Posterior cingulate gyrus (tissue), 11 donors: ENCODE data around the gene ECE1.

Source experiments
- DNase-seq, 10 donors: peaks; one replicate each; pipeline versions ENCODE4 v3.0.0 to v3.0.0-alpha.2; 2020 to 2021; ENCODE audit warnings: mixed read lengths in 3 of 10
- intact Hi-C: fragments of 100-400 bp; cut with DNase I; formaldehyde crosslinking; loops from one replicate; pipeline ENCODE4 v1.15.1; 2023

Gene ECE1

DNA sequence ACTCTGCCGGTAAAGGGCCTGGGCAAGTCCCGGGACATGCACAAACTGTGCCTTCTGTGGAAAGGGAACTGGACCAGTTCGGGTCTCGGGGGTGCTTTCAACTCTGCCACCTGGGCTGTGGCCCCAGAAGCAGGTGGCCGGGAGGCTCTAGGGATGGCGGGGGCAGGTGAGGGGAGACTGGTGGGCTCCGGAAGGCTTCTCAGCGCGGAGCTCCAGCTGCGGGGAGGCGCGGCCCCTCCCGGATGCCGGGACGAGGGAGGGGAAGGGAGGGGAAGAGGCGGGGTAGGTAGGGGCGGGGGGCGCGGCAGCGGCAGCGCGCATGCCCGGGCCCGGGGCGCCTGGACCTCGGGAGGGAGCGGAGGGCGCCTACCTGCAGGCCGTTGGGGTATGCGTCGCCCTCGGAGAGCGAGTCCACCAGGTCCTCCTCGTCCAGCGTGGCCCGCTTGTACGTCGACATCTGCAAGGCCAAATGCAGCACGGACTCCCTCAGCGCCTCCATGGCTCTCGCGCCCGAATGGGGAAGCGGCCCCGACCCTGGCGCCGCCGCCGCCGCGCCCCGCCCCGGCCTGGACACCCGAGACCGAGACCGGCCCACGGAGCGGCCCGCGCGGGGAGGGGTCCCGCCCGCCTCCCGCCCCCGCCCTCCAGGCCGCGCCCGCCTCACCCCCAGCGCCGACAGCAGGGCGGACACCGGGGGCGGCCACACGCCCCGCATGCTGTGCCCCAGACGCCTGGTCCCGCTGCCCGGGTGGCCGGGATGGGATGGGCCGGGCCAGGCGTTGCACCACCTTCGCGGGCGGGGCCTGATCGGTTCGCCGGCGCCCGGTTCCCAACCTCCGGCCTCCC is at the start of gene ECE1:
ECE1 (minus strand) TSS at position 764 of the 846 bp plus-strand sequence; CDS start at position 715, 49 bp downstream.
- intact Hi-C loops: no loop called here
- peak in 1 of 10 donors; percentile 84 for DNase-seq

DNA sequence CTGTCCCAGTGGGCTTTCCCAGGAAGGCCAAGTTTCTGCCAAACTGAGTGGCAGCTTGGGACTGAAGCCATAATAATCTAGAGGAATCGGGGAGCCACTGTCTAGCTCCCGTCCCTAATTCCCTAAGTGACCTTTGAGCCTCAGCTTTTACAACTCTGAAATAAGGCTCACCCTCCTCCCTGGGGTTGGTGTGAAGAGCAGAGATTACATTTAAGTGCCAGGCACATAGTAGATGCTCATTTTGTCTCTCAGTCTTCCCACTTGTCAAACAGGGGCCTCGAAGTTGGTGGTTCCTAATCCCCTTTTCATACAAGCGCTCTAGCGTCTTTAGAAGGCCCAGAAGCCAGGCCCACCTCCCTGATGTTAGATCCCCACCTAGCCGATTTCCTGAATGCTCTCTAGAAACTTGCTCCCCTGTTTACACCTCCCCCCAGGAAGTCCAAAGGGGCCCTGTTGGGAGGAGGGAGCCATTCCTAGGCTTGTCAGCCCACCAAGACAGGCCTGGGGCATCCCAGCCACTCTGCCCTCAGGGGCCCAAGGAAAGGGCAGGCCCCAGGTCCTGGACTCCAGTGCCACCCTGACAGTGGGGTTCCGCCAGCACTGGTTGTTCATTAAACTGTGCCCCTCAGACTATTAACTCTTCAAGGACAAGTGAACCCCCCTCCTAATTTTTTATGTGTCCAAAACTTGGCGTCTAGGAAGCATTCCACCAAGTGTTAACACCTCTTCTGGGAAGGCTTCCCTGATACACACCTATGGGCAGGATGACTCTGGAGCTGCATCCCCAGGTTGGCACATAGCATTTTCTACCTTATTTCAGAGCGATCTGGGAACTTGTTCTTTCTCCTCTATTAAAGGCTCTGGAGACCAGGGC is 49.3 kb upstream of the ECE1 start:
- DNase-seq: no peak
- intact Hi-C loops: loop anchor here (10.0 kb wide), 1 partner anchor 315 kb away; no protein-coding TSS in a partner anchor

DNA sequence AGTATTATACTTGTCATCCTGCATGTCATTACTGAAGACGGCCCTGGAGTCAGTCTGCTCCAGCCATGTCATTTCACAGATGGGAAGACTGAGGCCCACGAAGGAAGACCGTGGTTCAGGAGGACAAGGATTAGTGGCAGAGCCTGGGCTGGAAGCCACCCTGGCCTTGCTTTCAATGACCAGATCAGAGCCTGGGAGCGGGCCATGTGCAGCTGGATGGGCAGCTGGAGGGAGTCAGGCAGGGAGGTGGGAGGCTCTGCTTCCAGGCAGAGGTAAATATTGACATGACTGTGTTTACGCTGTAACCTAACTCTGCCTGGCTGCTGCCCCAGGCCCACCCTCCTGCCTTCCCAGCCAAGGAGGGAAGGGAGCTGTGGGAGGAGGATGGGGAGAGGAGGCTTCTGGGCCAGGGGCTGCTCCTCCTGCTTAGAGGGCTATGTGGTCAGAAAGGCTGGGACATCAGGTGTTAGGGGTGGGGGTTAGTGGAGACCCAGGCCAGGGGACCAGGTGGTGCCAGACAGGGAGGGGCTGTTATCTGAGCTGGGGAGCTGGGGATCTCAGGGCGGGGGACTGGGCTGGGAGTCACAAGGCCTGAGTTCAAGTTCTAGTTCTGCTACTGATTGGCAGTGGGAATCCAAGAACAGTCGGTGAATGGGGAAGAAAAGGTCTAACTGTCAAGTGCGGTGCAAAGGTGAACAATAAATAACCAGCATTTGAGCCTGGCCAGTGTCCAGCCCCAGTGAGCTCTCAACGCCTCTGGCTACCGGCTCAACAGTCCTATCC is 48.5 kb upstream of the ECE1 start:
- intact Hi-C loops: no loop called here
- DNase-seq: no peak

DNA sequence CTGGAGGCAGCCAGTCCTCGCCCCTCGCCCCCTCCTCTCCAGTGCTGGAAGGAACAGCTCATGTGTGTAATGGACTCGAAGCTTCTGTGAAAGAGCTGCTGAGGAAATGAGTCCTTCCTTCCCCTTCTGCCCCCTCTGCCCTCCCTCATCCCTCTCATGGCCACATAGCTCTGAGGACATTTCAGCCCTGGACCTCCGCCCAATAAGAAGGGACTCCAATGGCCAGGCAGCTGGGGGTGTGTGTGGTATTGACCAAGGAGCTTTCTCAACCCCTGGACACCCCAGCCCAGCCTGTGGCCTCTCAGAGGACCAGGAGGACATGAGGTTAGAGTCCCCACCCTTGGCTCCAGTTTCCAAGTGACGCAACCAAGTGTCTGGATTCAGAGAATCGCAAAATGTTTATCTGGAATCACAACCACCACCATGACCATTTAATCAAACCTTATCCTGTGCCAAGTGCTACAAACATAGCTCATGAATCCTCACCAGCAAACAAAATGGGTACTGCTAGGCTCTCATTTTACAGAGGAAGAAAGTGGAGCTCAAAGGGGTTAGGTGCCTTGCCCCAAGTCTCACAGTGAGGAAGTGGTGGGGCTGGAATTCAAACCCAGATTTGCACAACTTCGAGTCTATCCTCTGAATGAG is 47.8 kb upstream of the ECE1 start:
- DNase-seq: peak in 1 of 10 donors; percentile 39
- intact Hi-C loops: no loop called here

DNA sequence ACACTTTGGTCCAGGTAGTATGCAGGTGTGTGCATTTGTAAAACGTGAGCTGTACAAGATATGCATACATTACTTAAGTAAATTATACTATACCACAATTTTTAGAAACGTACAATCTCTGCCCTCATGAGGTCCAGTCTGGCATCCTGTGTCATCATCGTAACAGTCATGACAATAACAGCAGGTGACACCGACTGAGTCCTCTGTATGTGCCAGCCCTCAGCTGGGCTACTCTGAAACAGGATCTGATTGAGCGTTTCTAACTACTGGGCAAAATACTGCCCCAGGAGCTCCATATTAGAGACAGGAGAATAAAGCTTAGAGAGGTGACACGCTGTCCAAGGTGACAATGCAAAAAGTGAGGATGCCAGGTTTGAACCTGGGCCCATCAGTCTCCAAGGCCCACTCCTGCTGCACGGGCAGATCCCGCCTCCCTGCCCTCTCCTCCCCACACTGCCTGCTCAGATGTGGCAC is 47.2 kb upstream of the ECE1 start:
- DNase-seq: no peak
- intact Hi-C loops: no loop called here

DNA sequence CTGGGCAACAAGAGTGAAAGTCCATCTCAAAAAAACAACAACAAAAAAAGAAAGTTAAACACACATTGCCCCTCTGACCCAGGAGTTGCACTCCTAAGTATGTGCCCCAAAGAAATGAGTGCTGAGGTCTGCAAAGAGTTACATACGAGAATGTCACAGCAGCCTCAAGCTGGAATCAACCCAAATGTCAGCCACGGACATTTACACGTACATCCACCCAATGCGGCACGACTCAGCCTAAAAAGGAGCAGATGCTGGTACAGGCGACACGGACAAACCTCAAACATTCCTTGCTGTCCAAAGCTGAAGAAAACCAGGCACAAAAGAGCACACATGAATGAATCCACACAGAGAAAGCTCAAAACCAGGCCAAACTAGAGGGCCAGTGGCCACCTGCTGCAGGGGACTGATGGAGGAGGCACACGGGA is 46.8 kb upstream of the ECE1 start:
- intact Hi-C loops: no loop called here
- DNase-seq: no peak

DNA sequence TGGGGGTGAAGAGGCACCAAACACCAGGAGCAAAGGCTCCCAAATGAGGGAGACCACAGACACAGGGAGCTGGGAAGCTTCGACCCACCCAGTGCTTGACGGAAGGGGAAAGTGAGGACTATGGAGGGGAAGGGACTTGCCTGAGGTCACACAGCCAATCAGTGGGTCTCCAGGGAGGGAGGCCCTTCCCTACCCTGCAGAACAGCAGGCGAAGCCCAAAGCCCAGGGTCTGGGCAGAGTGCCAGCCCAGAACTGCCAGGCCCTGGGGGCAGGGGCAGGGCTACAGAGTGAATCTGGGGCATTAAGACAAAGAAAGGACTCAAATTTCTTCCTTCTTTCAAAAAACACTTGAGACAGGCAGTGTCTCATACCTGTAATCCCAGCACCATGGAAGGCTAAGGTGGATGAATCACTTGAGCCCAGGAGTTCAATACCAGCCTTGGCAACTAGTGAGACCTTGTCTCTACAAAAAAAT is 45.5 kb upstream of the ECE1 start:
- intact Hi-C loops: loop anchor here (2.0 kb wide), 1 partner anchor 81 kb away; no protein-coding TSS in a partner anchor
- DNase-seq: peak in 3 of 10 donors; percentile 34 to 84 (median 52)

DNA sequence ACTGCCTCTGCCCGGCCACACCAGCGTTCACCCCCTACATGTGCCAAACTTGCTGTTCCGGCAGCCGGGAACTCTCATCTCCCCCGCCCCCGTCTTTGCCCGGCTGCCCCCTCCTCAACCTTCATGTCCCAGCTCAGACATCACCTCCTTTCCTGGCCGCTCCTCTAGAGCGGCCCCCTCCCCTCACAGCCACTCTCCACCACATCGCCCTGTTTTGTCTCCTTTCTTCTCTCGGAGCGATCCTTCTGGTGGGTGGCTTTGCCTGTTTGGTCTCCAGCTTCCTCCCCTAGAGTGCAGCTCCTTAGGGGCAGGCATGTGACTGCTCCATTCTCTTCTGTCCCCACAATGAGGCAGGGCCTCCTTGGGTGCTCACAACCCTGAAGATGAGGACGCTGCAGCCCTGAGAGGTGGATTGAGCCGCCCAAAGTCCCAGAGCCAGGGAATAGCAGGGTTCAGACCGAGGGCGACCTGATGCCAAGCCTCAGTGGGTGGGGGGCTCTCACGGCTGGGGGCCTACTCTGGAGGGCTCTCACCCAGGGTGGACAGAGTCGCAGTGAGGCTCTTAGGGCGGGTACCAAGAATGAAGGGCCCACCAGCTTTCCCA is 44.9 kb upstream of the ECE1 start:
- DNase-seq: no peak
- intact Hi-C loops: loop anchor here (2.0 kb wide), 1 partner anchor 80 kb away; no protein-coding TSS in a partner anchor

DNA sequence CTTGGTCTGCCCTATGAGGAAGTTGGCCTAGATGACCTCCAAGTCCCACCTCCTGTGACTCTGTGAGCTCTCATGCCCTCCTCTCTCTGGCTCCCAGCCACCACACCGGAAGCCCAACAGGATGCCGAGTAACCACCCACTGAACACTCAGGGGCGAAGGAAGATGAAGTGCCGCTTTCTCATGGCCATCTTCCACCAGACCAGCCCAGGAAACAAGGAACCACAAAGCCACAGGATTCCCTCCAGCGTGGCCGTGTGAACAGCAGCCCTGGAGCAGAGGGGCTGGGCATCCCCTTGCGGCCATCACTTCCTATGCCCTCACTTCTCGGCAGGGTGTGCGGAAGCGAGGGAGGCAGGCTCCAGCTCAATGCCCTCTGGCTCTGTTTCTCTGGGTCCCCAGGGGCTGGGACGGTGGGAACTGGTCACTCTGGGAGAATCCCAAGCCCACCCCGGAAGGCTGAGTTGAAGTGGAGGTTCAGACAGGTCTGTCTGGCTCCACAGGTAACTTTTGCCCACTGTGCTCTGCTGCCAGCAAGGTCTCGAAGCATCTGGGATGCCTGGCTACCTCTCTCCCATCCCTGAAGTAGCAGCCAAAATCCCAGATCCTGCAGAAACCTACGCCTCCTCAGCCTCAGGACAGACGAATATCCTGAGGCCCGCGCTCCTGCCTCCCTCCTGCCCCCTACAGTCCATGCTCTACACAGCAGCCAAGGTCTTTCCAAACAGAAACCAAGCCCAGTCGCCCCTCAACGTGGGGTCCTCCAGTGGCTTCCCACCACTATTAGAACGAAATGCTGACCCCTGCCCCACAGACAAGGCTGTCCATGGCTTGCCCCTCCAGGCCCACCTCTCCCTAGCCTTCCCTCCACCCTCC is 44.2 kb upstream of the ECE1 start:
- DNase-seq: peak in 9 of 10 donors; percentile 53 to 93 (median 68)
- intact Hi-C loops: loop anchor here (2.0 kb wide), 1 partner anchor 80 kb away; no protein-coding TSS in a partner anchor

DNA sequence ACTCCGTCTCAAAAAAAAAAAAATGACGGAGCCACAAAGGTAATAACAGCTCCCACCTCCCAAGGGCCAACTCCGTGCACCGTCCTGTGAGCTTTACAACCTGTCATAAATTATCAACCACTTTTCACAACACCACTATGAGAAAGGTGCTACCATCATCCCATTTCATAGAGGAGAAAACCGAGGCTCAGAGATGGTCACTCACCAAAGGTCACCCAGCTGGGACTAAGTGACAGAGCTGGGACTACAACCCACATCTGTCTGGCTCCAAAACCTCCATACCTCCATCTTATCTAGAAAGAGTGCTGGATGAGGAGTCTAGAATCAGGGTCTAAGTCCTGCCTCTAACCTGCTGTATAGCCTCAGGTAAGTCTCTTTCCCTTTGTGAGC is 43.6 kb upstream of the ECE1 start:
- intact Hi-C loops: loop anchor here (2.0 kb wide), 1 partner anchor 79 kb away; no protein-coding TSS in a partner anchor
- DNase-seq: no peak

DNA sequence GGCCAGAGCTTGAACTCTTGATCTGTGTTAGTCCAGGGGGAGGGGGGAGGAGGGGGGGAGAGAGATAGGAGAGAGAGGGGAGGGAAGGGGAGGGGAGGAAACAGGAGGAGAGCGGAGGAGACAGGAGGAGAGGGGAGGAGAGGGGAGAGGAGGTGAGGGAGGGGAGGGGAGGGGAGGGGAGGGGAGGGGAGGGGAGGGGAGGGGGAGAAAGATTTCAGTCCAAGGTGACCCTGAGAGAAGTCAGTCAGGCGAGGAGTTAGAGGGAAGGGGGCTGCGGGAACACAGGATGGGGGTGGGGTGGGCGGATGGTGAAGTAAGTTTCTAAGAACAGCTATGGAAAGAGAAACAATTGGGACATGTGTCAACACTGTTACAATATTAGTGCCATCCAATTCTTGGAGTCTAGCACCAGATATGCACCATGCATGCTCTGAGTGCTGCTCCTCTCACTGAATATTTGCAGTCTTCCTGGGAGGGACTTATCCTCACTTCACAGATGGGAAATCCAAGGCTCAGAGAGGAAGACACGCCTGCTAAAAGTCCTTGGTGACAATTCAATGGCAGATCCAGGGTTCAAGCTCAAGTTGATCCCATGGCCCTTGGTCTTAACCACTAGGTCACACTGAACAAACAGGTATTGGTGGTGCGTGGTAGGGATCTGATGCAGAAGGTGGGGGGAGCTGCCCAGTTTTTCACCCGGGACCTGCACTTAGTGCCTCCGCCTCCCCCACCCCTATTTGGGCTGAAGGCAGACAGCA is 42.5 kb upstream of the ECE1 start:
- intact Hi-C loops: no loop called here
- no peak for DNase-seq

DNA sequence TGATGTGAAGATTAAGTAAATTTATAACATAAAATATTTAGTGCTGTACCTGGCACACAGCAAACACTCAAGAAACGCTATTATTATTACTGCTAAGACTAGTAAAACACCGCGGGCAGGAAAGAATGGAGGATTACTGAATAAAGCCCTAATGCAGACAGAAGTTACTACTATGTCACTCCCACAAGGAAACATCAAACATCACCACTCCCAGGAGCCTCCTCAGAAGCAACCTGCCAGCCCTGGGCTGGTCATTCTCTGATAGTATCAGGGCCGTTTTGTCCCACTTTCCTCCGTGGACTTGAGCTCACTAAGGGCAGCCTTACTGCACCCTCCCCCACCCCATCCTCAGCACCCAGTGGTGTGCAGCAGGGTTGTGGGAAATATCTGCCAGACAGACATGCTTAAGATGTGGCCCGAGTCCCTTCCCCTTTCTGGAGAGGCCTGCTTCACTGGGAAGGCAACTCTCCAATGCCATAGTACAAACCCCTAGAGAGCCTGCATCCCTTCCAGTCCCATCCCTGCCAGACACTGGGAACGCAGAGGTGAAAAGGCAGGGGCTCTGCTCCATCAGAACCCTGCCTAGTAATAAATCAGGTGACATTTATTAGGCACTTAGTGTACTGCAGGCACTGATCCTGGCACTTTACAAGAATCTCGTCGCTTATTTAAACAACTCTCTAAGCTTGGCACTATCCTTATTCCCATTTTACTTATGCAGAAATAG is 41.7 kb upstream of the ECE1 start:
- intact Hi-C loops: no loop called here
- peak in 1 of 10 donors; percentile 45 for DNase-seq

DNA sequence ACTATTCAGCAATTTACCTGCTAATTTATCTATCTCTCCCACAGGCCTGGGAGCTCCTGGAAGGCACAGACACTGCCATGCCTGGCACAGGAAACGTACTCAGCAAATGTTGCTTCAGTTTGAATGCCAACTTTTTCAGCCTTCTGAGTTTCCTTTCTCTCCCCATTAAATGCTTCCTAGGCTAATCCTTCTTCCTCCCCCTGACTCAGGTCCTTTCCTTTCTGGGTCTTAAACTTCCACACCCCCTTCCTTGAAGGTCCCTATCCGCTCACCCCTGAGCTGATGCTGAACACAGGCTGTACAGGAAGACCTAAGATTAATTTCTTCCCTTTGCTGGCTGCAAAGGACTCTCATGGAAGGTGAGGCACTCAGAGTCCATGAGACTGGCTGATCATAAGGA is 40.3 kb upstream of the ECE1 start:
- intact Hi-C loops: no loop called here
- DNase-seq: no peak

DNA sequence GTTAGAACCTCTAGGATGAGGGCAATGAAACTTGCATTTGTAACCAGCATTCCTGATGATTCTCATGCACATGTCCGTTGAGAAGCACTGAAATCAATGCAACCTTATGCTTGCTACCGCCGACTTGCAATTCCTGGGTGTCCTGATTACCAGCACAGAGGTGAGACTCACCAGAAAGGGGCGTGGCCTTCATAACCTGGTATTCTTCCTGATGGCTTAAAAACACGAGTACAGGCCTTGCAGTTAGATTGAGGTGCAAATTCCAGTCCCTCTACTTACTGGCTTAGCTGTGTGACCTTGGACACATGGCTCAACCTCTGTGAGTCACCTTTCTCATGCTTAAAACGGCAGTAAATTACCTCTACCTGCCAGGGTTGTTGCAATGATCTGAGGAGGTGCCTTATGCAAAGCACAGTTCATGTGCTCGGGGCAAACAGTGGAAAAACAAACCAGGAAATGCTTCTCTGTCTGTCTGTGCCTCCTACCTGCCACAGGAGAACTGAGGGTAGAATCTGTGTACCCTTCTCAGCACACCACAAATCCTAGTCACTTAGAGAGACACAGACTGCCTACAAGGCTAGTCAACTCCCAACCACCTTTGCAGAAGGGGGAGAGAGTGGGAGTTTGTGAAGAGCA is 39.1 kb upstream of the ECE1 start:
- no peak for DNase-seq
- intact Hi-C loops: no loop called here

DNA sequence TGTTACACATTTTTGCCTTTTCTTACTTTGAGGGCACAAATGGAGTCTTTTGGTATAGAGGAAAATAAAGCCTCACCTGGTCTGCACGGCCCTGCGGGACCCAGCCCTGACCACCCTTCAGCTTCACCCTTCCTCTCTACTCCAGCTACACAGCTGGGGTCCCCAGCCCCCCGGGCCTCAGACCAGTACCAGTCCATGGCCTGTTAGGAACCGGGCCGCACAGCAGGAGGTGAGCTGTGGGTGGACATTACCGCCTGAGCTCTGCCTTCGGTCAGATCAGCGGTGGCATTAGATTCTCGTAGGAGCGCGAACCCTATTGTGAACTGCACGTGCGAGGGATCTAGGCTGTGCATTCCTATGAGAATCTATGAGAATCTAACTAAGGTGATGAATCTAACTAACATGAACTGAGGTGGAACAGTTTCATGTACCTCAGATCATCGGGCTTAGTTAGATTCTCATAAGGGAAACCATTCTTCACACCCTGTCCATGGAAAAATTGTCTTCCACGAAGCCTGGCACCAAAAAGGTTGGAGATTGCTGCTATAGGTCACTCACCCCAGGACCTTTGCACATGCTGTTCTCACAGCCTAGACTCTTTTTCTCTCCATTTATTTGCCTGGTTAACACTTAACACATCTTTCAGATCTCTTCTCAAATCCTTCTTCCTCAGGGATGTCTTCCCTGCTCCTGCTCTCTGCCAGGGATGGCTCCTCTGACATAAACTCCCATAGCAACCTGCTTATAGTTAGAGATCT is 37.5 kb upstream of the ECE1 start:
- DNase-seq: no peak
- intact Hi-C loops: no loop called here
